OCI-LY1 (cell line): ENCODE measurements around the gene DNAH8.

Source experiments
- CTCF ChIP-seq: fragments of 200-600 bp; sonication (generic), shearing (Covaris generic); IDR thresholded peaks from 2 replicates; pipeline ENCODE4 v1.5.1; 2017; ENCODE audit warnings: mild to moderate bottlenecking, antibody characterized with exemption, low read length, moderate library complexity, mixed read lengths
- EZH2 ChIP-seq: fragments of 200-600 bp; sonication (generic), shearing (Covaris generic); IDR thresholded peaks from 2 replicates; pipeline ENCODE4 v1.8.0; 2017; ENCODE audit warnings: borderline replicate concordance, mixed run types, mild to moderate bottlenecking, antibody characterized with exemption, low read length, moderate library complexity, mixed read lengths

GRCh38 chr6:38856492-38856891 is 141.4 kb downstream of the DNAH8 start:
- no peak for TF ChIP-seq CTCF
- TF ChIP-seq EZH2, result no peak
